AG10803 (cell line): ENCODE results near the gene RNF5.
"Not testable (repeated sequence)": the region's sequence is repeated elsewhere in the genome, so short reads cannot be mapped to it uniquely, and the experiment has no call there.

ENCODE experiments used
- DNase-seq: peaks from one replicate; pipeline ENCODE4 v3.0.0; 2010; ENCODE audit warnings: low read depth
- H3K4me3 ChIP-seq: 2 replicates; pipeline ENCODE4 v1.5.1; 2011; ENCODE audit warnings: mild to moderate bottlenecking, low read length, control low read depth
- TF ChIP-seq, protein P1 (sequence below): conservative IDR thresholded peaks from 2 replicates; pipeline ENCODE4 v1.5.1; 2011; ENCODE audit warnings: mild to moderate bottlenecking, low read length, control low read depth, inconsistent platforms

RNF5 gene

DNA sequence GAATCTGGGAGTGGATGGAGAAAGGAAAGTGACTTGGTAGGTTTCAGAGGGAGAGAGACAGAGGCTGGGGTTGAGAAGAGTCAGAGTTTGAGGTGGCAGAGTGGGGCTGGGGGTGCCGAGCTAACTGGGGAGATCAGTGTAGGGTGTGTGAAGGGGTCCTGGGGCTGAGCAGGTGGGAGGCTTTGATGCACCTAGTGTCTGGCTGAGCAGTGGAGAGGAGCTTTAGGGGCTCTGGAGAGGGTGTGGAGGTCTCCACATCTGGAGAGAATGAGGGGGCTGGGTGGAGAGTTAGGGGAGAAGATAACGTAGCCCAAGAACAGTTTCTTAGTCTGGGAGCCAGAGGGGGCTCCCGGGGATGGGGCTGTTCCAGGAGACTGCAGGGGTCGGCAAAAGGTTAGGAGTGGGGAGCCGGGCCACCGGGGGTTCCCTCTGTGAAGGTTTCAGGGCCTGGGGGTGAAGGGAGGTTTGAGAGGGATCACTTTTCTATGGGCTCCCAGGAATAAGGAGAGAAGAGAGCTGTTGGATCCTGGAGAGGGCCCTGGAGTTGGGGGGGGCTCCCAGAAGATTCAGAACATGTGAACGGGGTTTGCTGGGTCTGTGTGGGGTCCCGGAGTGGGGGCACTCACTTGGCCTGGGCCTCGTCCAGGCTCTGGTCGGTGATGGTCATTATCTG, 11.0 kb downstream of the RNF5 start:
- TF ChIP-seq, protein P1, sequence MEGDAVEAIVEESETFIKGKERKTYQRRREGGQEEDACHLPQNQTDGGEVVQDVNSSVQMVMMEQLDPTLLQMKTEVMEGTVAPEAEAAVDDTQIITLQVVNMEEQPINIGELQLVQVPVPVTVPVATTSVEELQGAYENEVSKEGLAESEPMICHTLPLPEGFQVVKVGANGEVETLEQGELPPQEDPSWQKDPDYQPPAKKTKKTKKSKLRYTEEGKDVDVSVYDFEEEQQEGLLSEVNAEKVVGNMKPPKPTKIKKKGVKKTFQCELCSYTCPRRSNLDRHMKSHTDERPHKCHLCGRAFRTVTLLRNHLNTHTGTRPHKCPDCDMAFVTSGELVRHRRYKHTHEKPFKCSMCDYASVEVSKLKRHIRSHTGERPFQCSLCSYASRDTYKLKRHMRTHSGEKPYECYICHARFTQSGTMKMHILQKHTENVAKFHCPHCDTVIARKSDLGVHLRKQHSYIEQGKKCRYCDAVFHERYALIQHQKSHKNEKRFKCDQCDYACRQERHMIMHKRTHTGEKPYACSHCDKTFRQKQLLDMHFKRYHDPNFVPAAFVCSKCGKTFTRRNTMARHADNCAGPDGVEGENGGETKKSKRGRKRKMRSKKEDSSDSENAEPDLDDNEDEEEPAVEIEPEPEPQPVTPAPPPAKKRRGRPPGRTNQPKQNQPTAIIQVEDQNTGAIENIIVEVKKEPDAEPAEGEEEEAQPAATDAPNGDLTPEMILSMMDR = no peak
- no peak for DNase-seq
- peak overlapping the region; percentile 79 for H3K4me3 ChIP-seq

DNA sequence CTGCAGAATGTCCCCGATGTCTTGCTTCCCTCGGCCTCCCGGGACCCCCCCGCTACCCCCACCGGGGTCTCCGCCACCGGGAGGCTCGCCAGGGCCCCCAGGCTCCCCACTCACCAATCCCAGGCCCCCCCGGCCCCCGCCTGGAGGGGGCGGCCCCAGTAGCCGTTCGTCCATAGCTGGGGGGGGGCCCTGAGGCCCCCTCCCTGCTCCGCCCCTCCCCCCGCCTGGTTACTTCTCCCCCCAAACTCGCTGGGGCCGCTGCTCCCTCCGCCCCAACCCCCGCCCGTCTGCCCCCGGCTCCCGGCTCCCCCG, 11.5 kb downstream of the RNF5 start:
- TF ChIP-seq, protein P1 = no peak
- DNase-seq = no peak
- H3K4me3 ChIP-seq = peak overlapping the region; percentile 79

DNA sequence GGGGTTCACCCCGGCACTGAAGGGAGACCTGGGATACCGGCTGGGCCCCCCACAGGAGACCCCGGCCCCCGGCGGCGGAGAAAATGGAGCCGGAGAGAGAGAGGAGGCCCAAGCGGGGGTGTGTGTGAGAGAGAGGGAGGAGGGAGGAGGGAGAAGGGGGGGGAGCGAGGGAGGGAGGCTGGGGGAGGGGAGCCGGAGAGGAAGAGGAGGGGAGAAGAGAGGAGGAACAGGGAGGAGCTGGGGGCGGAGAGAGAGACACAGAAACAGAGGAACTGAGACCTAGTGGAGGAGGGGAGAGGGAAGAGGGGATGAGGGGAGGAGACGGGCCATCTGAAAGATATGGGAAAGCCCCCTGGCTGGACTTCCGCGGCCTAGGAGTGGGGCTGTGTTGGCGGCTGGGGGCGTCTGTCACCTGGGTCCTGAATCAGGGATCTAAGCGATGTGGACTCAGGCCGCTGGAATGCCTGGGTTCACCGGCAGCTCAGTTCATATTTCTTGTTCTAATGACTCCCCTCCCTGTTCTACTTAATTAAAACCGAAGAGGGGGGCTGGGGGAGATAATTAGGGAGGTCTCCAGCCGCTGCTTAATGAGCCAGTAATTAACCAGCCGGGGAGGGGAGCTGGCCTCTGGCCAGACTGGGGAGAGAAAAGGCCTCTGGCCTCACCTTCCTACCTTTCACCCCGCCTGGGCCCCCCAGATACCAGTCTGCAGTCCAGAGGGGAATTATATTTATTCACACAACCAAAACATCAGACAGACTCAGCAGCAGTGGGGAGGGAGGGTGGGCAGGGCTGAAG, 12.0 kb downstream of the RNF5 start, which contains the start of gene PBX2:
TSS of gene PBX2 (minus strand) at position 149 of the 798 bp plus-strand sequence. CDS start 287 bp downstream, outside the sequence.
- peak within 1 kb of the TSS; percentile 79 for H3K4me3 ChIP-seq

DNA sequence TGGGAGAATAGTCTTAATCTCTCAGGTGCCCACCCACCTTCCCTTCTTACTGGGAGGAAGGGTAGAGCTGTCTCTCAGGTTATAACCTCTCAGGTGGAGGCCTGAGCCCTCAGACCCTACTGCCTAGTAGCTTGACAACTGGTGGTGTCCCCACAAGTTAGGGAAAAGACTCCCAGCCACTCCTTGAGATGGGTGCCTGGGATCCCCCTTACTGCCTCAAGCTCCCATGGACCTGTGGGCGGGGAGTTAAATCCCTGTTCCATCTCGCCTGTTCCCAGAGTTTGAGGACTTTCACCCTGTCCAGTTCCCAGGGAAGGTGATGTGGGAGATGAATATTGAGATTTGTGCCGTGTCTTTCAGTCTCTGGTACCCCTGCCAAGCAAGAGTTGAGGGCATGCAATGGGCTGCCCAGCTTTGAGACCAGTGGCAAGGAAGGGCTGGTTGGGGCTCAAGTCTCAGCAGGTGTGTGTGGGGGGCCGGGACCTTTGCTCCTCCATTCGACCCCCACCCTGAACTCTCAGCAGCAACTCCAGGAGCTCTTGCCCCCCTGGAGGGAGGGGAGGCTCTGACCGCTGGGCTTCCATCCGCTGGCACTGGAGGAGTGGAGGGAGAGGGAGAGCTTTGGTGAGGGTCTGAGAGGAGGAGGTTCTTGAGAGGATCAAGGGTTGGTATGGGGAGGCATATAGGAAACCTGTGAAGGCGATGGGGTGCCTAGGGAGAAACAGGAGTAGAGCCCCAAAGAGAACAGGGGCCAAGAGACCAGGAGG, 12.9 kb downstream of the RNF5 start:
- DNase-seq = no peak
- TF ChIP-seq, protein P1 = no peak
- H3K4me3 ChIP-seq = no peak overlapping the region

More for the DNA sequence above, 12.0 kb downstream of the RNF5 start, which contains the start of gene PBX2:
- peak; percentile 90 for DNase-seq
- TF ChIP-seq, protein P1 = no peak

- peak overlapping the region; percentile 9; the same call in 1 of the 2 replicates for H3K4me3 ChIP-seq
- no peak for DNase-seq
- TF ChIP-seq, protein P1 = no peak
Measured at GRCh38 chr6:32191696-32192607, 13.7 kb downstream of the RNF5 start.

GRCh38 chr6:32192608-32193039, 14.4 kb downstream of the RNF5 start, which contains the start of gene GPSM3:
Gene GPSM3 (minus strand): TSS chr6:32192643. CDS start chr6:32192513, 130 bp downstream.
- TF ChIP-seq, protein P1 = no peak
- peak; percentile 42 for DNase-seq
- peak within 1 kb of the TSS; percentile 27 for H3K4me3 ChIP-seq

DNA sequence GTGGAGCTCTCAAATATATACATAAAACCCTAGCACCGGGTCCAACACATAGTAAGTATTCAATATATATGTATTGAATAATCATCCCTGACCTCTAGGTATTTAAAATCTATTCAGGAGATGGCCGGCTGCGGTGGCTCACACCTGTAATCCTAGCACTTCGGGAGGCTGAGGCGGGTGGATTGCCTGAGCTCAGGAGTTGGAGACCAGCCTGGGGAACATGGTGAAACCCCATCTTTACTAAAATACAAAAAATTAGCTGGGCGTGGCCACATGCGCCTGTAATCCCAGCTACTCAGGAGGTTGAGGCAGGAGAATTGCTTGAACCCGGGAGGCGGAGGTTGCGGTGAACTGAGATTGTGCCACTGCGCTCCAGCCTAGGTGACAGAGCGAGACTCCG, 14.9 kb downstream of the RNF5 start:
- not testable (repeated sequence) for H3K4me3 ChIP-seq, DNase-seq
